GM03348 (cell line): ENCODE measurements around the gene HEXD.

Source experiments
- DNase-seq: peaks from one replicate; pipeline ENCODE4 v3.0.0; 2012; ENCODE audit warnings: low spot score

Gene HEXD

DNA sequence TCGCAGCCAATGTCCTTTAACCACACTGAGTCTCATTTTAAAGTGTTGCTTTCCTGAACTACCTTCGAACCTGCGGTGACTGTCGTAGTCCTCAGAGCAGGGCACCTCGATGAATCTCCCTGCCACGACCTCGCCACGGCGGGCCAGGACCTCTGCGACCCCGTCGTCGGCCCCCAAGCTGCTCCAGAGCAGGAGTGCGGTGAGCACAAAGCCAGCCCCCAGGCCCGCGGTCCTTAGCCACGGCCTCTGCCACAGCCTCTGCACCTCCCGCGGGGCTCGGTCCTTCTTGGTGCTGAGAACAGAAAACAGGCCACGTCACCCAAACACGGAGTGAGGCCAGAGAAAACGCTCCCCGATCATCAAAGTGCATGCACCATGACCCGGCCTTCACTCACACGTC is 2.8 kb upstream of the HEXD start:
- no peak for DNase-seq

GRCh38 chr17:82415786-82416185 is 2.4 kb upstream of the HEXD start:
- no peak for DNase-seq

DNA sequence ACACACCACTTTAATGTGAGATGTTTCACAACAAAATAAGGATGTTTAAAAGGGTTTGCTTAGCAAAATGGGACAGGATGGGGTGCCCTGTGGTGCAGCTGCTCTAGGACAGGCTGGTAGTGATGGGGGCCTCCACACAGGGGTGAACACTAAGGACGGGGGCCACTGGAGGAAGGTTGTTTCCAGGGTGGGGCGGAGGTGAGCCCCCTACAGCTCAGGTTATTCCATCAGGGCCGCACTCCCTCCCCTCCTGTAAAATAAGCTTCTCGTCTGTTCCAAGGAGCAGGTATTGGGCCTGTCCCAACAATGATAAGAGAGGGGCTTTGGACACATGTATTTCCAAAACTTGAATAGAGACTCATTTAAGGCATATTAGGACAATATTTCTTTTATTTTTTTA is 1.9 kb upstream of the HEXD start:
- DNase-seq: no peak

DNA sequence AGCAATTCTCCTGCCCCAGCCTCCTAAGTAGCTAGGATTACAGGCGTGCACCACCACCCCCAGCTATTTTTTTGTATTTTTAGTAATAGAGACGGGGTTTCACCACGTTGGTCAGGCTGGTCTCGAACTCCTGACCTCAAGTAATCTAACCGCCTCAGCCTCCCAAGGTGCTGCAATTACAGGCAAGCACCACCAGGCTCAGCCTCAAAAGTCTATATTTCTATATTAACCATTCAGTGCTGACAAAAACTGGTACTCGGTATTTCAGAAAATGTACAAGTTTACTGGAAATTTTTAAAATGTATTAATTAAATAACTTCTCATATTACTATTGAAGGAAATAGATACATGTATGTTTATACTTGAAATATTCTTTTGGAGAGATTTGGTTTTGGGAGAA is 1.4 kb upstream of the HEXD start:
- DNase-seq: no peak

DNA sequence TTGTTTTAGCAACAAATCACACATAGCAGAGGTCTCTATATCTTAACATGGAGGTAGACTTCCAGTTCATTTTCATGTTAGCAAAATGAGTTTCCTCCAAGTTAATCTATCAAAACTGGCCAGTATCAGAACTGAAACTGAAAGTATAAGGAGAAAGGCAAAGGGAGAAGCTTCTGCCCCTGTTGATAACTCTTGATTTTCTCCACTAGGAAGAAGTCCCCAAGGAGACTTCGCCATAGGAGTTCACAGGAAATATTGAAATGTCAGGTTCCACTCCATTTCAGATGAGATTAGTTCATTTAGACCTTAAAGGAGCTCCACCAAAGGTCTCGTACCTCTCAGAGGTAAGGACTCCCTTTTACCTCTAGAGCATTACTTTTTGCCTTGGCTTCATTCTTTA is 1.4 kb downstream of the HEXD start:
- no peak for DNase-seq

GRCh38 chr17:82424001-82424862 is 6.1 kb downstream of the HEXD start:
- DNase-seq: peak; percentile 59

DNA sequence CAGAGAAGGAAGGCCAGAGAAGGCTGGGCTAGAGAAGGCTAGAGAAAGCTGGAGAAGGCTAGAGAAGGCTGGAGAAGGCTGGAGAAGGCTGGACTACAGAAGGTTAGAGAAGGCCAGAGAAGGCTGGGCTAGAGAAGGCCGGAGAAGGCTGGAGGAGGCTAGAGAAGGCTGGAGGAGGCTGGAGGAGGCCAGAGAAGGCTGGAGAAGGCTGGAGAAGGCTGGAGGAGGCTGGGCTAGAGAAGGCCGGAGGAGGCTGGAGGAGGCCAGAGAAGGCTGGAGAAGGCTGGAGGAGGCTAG is 6.7 kb downstream of the HEXD start:
- DNase-seq: no peak

- DNase-seq: no peak
Observed at GRCh38 chr17:82428546-82428945, 10.4 kb downstream of the HEXD start.

GRCh38 chr17:82429824-82430223 is 11.7 kb downstream of the HEXD start:
- DNase-seq: no peak

DNA sequence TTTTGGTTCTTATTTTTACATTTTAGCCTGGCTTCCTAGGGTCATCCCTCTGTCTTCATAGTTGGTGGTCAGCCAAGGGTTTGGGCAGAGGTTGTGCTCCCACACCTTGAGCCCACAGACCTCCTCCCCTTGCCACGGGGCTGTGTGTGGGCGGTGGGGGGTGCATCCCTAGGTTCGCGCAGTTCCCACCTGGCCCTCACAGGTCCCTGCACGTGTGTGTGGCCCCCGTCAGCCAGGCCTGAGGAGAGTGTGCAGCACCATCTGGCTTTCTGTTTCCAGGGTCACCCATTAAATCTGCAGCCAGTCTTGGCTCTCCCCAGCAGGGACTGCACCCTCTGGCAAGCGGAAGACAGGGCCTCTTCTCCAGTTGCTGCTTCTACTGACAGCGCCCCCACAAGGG is 13.9 kb downstream of the HEXD start:
- no peak for DNase-seq

- no peak for DNase-seq
Observed at GRCh38 chr17:82433560-82434215, 15.5 kb downstream of the HEXD start.

DNA sequence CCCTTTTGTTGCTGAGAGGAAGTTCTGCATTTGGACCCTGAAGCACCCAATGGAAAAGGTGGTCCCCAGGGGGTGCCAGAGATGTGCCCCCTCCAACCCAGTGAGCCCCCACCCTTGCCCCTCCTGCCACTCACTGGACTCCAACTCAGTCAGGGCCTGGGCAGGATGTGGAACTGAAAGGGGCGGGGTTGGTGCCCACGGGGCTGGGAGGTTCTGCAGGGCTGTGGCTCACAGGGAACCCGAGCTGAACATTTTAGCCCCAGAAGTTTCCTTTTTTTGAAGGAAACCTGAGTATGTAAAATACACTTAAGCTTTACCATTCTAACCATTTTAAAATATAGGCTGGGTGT is 16.0 kb downstream of the HEXD start:
- no peak for DNase-seq

DNA sequence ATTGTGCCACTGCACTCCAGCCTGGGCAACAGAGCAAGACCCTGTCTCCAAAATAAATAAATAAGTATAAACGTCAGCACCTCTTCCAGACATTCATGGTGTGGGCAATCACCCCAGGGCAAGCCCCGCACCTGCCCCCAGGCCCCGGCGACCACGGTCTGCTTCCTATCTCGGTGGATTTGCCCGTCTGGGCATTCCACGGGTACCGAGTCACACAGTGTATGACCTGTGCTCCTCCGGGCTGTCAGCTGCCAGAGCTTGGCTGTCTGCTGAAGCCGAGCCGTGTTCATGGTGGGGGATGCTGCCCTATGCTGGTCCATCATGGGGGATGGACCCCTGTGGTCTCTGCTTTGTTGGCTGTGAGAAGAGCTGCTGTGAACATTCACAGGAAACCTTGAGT is 17.0 kb downstream of the HEXD start:
- DNase-seq: no peak

GRCh38 chr17:82435601-82436583 is 17.7 kb downstream of the HEXD start:
- DNase-seq: no peak

GRCh38 chr17:82436601-82437324 is 18.6 kb downstream of the HEXD start:
- no peak for DNase-seq

GRCh38 chr17:82437325-82437668 is 19.1 kb downstream of the HEXD start:
- DNase-seq: no peak

DNA sequence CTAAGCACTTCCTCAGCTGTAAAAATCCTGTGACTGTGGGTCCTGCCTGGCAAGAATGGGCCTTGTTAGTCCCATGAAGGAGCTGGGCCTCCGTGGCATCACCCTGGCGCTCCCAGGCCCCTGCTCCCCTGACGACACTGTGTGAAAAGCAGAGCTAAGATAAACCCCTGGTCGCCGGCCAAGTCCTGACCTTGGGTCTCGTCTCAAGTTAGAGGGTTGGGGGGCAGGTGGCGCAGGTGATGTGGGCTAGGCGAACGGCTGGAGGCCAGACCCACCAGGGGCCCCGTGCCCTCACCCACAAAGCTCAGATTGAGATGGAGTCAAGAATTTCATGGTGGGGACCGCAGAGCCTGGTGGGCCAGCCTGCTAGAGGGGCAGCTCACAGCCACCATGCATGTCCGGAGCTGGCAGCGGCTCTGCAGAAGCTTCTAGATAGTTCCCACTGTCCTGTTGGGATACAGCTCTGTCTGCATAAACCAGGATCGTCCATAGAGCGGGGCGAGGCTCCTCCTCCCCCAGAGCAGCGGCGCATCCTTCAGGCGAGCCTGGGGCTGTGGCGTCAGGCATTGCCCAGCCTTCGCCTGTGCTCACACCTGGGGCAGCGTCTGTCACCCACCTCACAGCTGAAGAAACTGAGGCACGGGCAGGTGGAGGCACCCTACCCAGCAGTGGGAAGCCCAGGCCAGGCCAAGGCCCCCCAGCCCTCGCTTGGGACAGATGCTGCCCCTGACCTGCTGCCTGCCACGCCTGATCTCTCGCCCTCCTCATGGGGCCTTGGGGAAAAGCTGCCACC is 20.4 kb downstream of the HEXD start:
- no peak for DNase-seq

DNA sequence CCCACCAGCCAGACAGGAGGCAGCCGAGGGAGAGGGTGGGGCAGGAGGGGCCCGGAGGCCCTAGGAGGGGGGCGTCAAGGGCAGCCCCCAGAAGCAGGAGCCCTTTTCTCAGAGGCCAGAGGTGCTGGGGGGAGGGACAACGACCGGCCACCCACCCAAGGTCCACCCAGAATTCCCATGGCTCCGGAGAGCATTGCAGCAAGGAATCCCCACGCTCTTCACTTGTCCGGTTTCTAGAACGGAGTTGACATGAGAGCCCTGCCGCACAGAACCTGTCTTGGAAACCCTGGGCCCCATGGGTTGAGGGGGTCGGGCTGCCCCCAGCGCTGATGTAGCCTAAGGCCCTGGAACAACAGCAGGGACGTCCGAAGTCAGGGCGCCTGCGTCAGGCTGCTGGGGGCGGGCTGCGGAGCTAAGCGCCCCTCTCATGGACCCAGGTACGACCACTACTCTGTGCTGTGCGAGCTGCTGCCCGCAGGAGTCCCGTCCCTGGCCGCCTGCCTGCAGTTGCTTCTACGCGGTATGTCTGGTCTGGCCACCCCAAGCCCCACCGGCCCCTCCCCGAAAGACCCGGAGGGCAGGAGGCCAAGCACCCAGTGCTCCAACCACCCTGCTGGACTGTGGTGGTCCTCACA is 21.2 kb downstream of the HEXD start:
- no peak for DNase-seq

DNA sequence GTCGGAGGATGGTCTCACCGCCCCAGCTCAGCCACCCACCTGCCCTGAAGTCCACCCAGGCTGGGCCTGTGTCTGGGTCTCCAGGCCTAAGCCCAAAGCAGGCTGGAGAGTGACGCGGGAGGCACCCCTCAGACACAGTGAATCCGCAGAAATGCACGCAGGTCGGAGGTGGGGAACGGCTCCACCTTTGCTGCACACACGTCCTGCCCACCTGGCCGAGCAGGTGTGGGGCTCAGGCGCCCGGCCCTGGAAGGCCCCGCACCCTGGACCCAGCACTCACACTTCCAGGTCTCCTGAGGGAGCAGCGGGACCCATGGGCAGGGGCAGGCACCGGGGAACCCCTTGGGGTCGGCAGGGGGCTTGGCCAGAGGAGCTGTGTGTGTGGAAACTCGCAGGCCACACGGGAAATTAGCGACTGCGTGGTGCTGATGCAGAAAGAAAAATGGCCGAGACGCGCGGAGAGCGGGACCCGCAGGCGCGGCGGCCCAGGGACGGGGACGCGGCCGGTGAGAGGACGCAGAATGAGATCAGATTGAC is 21.8 kb downstream of the HEXD start:
- DNase-seq: no peak

GRCh38 chr17:82440469-82440981 is 22.4 kb downstream of the HEXD start:
- no peak for DNase-seq
